Renal cortical epithelial cell (primary cell): Measurements from ENCODE around the gene GAS2. TPM values are rescaled to one million over a fixed set of nuclear protein-coding genes. Genes with fewer than 3 reads are reported as not detected.
A peak's percentile ranks its signal among the peaks of the same experiment; 100 is the strongest.

Experiments used
- DNase-seq: peaks from one replicate; pipeline ENCODE4 v3.0.0-alpha.2; 2011; ENCODE audit warnings: low read depth
- total RNA-seq: library from RNA; depleted of rRNA; stranded (reverse); fragments of >200 nt; gene quantifications from 2 replicates; pipeline ENCODE4 v1.2.3, GENCODE V29; 2014

GAS2 gene
- total RNA-seq, 1 donor from 2014 or later = 4.4 TPM

DNA sequence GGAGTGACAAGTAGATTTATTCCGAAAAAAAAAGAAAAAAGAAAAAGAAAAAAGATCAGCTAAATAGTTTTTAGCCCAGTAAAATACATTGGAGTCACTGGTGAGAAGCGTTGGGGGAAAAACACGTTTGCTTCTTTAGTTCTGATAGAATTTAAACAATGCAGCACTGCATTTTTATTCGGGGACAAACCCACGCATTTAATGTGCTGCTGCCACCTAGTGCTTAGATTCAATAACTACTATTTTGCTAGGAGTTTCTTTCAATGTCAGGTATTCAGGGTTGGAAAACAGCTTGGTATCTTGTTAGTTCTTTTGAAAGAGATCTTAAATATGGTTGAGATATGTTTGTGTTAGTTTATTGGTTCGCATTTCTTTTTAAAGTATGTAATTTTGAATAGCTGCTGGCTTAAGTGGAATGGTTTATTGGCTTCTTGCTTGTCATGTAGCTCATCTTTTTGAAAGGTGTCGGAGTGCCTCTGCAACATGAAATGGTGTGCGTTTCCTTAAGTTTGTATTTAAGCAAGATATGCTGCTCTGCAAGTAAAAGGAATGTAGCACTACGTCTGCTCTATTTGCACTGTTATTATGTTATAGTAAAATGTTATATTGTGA lies 121.2 kb downstream of the GAS2 start:
- DNase-seq = peak; percentile 39

DNA sequence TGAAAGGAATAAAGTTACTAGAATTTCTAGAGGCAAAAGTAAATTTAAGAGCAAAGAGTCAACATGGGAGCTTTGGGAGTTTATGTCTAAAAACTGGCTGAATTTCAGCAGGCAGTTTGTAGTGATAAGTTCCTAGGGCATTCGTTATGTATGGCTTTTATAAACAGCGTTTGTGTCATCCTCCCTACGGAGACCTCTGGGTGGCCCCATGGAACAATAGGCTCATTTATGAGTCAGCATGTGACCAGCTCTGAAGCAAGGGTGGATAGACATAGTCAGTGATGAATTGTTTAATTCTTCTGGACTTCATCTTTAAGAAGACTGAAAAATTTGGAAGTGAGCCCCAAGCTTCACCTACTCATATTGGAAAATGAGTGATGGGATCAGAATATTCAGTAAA lies 126.1 kb downstream of the GAS2 start:
- DNase-seq = peak; percentile 36

DNA sequence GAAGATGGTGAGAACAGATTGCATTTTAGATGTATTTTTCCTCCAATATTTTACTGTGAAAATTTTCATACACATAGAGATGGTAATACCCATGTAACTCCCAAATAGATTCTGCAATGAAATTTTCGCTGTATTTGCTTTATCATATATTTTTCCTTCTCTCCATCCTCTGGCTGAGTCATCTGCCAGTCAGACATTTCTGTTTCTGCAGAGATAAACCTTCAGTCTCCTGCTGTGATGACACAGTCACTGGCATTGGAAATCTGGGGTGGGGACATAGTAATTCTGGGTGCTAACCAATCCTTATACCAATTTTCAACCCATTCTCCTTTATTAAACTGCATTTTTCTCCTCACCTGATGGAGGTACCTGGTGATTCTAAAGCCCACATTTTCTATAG lies 129.5 kb downstream of the GAS2 start:
- DNase-seq = no peak

DNA sequence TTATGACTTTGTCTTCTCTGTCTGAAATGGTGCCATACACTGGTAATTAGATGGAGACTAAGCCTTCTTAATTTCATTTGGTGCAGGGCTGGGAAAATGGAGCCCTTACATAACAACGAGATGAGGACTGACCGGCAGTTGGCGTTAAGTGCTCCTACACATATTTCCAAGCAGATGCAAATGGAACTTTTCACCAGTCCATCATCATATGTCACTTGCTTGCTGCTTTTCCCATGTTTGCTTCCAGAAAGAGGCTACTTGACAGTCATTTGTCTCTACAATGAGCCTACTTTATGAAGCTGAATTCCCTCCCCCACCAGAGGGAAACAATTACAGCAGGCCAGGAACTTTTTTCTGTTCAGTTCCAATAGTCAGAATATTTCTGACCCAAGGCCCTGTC lies 130.6 kb downstream of the GAS2 start:
- no peak for DNase-seq

DNA sequence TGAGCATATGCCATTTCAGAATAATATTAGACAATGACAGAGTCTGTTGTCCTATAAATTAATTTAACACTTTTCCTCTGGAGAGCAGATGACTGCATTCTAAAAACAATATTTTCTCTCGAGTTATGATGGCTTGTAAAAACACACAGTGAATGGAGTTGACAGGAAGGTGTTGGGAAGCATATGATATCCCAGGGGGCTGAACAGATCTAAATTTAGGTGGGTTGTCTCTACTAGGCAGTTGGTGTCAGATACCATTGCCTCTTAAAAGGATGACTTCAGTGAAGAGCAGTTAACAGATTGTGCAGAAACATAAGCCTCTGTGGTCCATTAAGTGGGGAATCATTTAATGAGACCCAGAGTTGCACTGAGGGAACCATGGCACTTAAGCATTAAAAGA lies 132.5 kb downstream of the GAS2 start:
- no peak for DNase-seq

DNA sequence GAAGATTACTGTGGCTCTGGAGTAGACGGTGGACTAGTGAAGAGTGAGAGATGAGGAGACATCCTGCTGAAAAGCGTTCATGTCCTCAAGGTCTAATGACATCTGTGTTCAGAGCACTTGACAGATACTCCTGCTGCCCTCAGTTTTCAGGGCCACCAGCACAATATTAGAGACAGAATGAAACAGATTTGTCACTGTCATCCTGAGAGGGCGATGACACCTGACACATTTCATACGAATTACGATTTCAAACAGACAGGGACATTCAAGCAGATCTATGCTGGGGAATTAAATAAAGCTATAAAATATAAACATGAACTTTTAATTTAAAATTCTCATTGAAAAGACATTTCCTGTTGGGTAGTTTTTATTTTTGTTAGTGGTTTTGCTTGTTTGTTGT lies 134.1 kb downstream of the GAS2 start:
- DNase-seq = no peak

DNA sequence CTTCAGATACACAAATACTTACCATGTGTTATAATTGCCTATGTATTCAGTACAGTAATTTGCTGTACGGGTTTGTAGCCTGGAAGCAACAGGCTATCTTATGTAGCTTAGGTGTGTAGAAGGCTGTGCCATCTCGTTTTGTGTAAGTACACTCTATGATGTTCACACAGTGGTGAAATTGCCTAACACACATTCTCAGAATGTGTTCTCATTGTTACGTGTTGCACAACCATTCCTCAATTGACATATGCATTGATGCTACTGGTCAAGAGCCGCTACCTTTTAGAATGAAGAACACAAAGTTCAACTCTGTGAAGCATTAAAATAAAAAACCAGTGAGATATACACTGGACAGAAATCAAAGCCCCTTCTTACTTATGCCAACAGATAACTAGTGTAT lies 136.4 kb downstream of the GAS2 start:
- DNase-seq = no peak

DNA sequence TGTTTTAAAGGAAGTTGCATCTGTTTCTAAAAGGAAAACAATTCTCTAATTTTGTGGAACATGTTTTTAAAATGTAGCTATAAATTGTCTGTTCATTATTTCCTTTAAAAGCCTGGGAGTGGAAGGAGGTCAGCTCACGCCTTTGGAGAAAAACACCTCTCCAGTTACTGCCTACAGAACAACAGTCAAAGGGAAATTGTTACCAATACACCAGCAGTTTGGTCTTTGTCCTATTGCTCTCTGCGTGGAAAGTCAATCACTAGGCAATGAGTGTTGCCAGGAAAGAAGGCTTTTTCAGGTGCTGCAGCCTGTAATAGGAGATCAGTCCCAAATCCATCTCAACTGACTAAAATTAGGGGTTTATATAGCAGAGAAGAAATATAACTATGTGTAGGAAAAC lies 141.0 kb downstream of the GAS2 start:
- DNase-seq = no peak

DNA sequence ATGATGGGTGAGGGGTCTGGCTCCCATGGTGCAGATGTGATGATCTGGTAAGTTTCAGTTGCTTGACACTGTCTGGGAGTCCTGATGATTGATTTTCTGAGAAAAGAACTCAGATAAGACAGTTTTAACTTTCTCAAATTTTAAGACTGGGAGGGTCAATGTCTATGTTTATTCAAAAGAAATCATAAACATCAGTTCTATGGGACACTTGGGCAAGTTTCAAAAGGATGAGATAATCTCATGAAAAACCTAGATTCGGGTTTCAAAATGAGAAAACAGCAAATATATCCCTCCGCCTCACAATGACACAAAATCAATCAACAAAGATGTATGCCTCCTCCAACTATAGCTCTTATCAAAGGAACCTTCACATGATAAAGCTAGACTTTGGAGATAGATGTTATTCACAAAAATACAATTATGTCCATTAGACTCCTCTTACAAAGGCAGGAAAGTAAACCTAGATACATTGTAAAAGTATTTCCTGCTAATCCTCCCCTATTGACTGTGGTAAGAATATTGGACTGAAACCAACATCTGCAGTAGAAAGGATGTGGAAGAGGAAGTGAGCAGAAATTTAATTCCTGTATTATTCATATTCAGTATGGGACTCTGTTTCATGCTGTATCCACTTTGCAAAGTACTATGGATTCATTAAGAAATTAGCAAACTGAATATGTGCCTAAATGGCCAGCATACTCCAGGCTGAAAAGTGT lies 141.6 kb downstream of the GAS2 start:
- no peak for DNase-seq

DNA sequence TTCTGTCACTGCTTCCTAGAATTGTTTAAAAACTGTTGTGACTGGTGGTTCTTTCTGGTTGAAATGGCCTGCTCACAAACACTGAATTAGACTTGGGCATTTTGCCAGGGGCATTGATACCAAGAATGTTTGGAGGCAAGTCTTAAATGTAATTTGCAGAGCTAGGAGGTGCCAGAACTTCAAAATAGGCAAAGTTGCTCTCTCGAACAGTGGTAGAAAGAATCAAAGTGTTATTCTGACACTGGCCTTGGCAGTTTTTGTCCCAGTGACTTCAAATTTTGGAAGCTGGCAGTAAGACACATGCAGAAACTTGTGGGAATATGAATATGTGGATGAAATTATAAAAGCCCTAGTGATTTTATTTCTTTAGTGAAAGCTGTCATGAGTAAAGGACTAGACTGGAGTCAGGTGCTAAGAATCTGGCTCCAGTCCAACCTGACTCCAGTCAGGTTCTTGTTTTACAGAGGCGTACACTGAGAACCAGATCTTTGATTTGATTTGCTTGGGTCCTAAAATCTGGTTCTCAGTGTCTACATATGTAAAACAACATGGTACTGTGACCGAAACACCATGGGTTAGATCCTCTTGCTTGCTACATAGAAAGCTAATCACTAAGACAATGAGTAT lies 142.3 kb downstream of the GAS2 start:
- DNase-seq = no peak

DNA sequence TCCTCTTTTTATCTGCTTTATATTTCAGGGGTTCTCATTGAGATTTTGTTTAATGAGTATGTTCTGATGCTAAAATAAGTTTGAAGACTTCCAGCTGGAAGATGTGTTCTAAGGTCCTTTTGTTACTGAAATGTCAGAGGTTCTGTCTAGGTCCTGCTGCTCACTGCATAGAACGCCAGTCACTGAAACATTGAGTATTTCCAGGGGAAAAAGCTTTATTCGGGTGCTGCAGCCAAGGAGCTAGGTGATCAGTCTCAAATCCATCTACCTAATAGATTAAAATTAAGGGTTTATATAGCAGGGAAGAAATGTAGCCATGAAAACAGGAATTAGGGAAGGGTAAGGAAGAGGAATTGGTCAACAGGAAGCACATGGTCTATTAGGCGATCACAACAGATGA lies 143.5 kb downstream of the GAS2 start:
- DNase-seq = no peak

DNA sequence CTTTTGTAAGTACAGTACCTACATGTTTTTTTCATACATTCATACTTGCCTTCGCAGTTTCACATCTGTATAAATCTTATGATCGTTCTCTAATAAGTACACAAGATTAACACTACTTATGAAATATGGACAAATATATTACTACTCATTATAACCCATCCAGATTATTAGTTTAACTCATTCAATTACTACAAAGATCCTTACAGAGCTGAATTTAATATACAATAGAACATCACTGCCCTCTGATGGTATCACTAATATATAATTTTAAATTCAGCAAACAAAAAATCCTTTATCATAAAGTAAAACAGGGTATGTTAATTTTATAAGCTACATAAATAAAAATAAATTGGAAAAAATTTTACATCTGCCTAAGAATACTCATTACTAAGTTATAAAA lies 155.8 kb downstream of the GAS2 start:
- no peak for DNase-seq

DNA sequence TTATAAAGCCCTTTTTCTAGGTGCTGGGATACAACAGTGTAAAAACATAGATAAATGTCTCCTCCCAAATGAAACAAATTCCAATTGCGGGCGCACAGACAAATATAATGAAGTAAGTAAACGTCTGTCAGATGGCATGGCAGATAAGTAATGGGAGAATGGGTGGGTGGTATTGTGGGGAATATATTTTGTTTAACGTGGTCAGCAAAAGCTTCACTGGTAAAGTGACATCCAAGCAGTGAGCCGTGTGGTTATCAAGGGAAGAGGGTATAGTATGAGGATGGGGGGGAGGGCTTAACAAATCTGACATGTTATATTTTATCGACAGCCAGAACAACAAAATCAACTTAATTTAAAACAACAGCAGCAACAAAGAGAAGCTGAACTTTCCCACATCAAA lies 162.0 kb downstream of the GAS2 start:
- no peak for DNase-seq

DNA sequence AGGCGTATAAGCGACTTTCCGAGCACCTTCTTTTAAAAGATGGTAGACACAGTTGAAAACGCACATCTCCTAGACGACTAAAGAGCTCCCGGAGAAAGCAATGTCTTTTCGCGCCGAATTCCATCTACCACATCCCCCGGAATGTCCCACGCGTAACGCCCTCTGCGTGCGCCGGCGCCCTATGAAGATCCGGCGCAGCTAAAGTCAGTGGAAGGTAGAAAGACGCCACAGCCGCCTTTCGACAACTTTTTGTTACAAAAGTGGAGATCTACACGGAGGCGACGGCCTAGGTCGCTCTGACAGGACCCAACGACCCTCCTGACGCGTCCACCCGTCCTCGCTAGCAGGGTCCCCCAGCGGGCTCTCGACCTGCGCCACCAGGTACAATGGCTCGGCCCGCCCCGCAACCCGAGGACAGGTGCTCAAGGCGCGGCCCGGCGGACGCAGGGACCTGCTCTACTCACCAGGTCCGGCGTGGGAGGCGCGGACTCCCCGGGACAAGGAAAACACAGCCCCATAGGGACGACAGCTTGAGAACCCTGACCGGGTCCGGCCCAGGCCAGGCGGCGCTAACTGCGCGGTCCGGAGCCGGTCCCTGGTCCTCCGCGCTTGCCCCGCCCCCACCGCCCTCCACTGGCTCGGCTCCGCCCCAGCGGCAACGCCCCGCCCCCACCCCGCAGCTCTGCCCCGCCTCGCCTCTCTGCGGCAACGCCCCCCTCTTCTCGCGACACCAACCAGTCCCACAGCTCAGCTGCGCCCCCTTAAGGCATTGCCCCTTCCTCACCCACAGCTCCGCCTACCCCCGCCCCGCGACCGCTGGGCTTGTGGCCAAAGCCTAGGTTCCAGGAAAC lies 163.0 kb downstream of the GAS2 start, which contains the start of gene SVIP:
TSS of gene SVIP (minus strand) at position 571 of the 851 bp plus-strand sequence. CDS start at position 518, 53 bp downstream.
- DNase-seq = peak; percentile 81

DNA sequence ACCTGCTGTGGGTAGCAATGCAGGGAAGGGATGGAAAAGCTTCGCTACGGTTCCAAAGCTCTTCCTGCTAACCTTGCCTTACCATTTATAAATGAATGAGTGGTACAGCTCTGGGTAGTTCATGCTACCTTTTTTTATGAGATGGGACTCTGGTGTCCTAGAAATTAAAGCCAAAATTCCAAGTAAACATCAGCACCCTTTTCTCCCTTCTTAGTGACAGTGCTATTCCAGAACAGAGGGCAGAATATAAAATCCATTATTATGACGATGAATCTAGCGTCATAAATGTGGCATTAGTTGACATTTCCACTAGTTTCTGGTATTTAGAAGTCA lies 163.6 kb downstream of the GAS2 start:
- DNase-seq = no peak

DNA sequence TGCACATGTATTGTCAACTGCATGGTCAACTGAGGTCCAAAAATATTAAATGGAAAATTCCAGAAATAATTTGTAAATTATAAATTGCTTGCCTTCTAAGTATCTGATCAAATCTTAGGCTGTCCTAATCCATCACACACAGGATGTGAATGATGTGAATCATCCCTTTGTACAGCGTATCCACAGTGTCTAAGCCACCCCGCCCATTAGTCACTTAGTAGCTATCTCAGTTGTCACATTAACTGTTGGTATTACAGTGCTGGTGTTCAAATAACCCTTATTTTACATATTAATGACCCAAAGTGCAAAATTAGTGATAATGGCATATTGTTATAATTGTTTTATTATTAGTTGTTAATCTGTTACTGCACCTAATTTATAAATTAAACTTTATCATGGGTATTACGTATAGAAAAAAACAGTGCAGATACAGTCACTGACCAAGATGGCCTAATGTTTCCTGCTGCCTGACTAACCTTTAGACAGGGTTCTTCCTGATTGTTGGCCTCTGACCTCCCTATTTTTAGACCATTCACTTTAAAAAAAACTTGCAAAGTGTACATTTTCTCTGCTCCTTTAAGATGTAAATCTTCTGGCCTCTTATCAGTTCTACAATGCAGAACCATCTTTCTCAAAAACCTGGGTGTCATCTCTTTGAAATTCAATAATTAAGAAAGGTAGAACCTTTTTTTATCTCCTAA lies 166.1 kb downstream of the GAS2 start:
- peak; percentile 16 for DNase-seq

DNA sequence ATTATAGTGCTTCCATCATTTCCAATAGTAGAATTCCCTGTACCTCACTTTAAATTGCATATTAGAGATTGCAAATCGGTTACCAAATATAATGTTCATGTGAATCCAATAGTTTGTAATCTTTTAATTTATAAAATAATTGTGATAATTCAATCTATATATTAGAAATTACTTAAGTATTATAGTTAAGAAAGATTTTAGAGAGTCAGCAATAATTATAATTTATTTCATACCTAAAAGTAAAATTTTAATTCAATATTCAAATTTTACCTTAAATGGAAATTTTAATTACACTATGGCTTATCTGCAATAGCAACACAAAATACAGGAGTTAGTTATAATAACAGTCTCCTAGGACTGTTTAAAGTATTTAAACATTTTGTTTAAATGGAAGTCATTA lies 180.3 kb downstream of the GAS2 start:
- DNase-seq = no peak

DNA sequence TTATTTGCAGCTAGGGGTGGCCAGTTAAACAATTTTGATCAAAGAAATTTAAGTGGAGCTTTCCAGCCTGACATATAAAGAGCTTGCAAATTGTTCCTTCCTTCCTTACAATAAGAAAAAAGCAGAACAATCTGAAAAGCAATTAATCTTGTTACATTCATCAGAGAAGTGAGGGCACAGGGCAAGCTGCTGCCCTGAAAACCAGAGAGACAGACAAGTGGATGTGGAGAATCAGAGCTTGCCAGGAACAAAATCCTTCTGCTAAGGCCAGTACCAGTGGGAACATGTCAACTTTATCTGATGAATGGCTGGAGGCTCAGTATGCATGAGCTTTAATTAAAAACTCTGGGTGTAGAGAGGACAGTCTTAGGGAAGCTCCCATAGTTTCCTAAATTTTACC lies 185.1 kb downstream of the GAS2 start:
- DNase-seq = no peak

DNA sequence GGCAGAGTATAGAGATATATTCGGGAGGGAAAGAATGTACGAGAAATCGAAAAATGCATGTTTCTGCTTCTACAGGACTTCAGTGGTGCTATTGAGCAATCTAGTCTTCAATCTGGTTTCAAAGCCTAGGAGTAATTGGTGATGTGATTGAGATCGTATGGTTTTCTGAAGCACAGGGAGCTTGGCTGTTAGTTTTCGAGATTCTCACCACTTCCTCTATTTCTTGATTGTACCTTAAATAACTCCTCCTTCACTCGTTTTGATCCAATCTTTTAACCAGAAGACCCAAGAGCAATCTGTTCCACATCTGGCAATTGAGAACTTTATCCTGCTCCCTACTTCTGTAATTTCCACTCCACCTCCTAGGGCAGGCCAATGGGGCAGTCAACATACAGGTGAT lies 193.3 kb downstream of the GAS2 start:
- DNase-seq = no peak

DNA sequence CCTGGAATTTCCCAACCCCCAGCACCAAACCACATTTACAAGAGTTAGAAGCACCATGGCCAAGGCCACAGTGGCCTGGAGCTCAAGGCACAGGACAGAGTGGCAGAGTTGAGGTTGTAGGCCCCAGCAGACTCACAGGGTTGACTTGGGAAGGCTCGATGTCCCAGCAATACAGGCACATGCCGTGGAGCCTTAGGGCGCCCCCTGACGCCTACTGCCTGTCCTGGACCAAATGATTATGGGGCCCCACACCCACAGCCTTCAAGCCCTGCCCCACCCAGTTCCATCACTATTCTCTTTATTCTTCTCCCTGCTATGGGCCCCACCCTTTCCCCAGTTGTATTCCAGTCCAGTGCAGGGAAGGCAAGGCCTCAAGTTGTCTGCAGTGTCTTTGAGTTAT lies 193.8 kb downstream of the GAS2 start, which contains the start of gene CCDC179:
TSS of gene CCDC179 (minus strand) at position 234 of the 400 bp plus-strand sequence. CDS start at position 181, 53 bp downstream.
- DNase-seq = no peak
